GM21619 (cell line): ENCODE data around the gene CCR3.
A peak's percentile ranks its signal among the peaks of the same experiment; 100 is the strongest.

Source experiments
- ATAC-seq: cut with Tn5 transposase; IDR thresholded peaks from one replicate; pipeline ENCODE4 v1.9.1; 2021; ENCODE audit not compliant: unreplicated experiment

The CCR3 gene

GRCh38 chr3:46270474-46270873 lies 28.2 kb downstream of the CCR3 start:
- no peak for ATAC-seq

DNA sequence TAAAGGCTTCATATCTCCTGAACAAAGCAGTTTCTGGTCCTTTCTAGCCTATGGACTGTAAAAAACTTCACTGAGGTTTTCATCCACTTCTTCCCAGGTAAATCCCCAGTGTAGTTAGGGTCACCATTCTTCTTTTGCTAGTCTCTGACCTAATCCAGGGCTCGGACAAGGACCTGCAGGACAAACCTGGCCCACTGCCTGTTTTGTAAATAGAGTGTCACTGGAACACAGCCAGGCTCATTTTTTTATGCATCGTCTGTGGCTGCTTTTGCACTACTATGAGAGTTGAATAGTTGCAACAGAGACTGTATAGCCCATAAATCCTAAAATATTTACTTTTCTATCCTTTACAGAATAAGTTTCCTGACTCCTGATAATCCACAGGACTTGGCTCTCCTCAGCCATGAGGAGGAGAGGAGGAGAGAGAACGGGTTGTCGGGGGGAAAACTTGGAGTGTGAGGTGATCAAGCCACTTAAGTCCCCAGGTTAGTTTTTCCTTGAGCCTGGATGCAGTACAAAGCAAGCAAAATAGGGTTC lies 29.0 kb downstream of the CCR3 start:
- ATAC-seq = no peak

DNA sequence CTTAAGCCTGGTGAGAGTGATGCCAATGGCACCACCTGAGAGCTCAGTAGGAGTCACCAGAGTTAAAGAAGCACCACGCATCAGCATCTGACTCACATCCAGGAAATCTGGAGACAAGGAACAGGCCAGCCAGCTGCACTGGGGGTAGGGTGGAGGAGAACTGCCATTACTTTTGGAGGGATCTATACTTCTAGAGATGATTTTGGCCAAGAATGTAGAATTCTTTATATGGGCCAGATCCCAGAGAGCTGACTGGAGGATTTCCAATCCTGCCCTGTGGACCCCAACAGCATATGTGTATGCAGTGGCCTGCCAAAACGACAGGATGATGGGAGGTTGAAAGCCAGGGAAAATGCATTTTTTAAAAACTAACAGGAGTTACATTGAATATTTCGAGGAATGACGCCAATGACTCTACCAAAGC lies 29.8 kb downstream of the CCR3 start:
- ATAC-seq = no peak

- peak; percentile 70 for ATAC-seq
These were observed 34.3 kb downstream of the CCR3 start for GRCh38 chr3:46276497-46277099.

GRCh38 chr3:46277476-46277875 lies 35.2 kb downstream of the CCR3 start:
- no peak for ATAC-seq

DNA sequence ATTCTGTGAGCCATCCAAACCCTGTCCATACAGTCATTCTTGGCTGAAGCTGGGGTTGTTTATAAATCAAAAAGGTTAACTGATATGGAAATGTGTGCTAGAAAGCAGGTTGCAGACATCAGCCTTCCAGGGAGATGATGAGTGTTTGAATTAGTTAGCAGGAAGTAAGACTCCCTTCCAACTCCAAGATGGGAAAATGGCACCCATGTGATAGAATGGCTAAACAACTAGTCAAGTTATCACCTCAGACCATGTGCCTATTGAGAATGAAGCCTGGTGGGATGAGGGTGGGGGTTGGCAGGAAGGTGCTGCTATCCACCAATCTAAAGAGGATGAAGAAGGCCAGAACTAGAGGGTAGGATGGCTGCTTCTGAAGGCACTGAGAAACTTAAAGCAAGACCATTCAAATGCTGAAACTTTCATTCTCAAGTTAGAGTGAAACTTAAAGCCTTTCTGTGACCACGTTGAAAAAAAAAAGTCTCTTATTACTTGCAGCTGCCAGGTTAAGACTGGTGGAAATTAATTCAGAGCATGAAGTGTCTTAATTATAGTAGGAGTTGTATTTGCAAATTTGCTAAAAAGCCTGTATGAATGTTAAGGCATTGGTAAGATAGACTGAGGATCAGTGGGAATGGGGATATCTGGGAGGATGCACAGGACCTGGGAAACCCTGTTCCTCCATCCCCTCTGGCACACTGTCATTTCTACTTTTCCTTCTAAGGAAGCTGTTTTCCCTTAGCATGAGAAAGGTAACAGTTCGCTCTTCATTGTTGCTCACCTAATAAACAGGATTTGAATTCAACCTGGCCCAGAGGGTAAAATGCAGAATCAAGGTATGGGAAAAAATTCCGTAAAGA lies 36.8 kb downstream of the CCR3 start:
- no peak for ATAC-seq

DNA sequence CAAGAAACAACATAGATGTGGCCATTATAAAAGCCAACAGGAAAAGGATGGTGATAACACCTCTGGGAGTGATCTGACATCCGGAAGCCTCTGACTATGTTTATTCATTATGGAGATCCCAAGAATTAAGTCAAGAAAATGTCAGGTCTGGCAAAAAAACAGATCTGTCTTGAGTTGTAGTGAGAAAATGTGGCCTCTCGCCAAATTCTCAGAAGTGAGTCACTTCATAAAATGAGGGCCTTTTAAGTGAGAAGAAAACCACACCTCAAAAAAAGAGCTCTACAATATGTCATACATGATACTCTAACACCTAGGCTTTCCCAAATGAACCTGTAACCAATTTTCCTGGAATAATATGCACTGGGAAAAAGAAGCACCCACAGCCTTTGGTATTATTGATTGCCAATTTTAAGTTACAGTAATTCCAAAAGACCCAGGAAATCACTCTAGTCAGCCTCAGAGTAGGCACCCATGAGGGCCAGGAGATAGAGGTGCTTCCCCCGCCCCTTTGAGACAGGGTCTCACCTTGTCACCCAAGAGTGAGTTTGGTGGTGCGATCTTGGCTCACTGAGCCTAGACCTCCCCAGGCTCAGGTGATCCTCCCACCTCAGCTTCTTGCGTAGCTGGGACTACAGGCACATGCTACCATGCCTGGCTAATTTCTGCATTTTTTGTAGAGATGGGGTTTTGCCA lies 38.0 kb downstream of the CCR3 start:
- no peak for ATAC-seq

DNA sequence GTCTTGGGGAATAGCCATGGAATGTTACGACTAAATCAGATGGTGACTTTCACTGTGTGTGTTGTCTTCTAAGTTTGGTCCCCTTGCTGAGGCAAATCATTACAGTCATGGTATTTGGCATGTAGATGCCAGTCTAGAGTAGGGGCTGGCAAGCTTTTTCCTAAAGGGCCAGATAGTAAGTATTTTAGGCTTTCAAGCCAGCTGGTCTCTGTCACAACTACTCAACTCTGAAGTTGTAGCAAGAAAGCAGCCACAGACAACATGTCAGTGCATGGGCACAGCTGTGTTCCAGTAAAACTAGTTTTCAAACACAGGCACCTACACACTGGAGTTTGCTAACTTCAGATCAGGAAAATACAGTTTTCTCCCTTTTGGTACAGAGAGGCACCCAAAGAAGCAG lies 39.3 kb downstream of the CCR3 start:
- no peak for ATAC-seq

DNA sequence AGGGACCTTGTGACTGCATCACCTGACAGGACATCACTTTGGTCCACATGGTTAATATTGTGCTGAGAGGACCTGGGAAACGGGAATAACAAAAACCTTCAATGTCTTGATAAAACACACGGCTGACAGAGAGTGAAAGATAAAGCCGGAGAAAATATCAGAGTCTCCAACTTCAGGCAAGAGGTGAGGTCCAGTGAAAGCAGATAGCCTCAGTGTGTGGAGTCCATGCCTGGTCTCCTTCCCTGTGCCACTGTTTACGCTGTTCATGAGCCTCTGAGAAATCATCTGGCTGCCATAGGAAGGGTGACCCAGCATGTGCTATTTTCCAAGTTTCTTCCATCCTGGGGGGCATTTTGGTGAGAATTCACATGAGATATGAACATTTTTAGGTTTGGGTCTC lies 39.8 kb downstream of the CCR3 start:
- no peak for ATAC-seq

DNA sequence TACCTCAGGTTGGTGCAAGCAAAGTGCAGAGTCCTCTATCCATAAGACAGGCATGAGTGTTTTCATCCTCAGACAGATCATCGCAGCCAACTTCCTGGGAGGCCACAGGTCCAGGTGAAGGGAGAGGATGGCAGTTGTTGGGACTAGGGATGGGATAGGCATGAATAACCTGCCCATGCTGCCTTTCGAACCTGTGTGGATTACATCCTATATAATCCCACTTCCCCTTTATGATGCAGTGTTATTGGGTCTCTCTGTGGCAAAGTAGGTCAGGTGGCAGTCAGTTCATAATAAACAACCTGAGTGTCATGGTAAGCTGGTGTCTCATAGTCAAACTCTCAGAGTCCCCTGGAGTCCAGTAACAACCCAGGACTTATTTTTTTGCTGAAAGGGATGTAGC lies 40.4 kb downstream of the CCR3 start:
- ATAC-seq = no peak

DNA sequence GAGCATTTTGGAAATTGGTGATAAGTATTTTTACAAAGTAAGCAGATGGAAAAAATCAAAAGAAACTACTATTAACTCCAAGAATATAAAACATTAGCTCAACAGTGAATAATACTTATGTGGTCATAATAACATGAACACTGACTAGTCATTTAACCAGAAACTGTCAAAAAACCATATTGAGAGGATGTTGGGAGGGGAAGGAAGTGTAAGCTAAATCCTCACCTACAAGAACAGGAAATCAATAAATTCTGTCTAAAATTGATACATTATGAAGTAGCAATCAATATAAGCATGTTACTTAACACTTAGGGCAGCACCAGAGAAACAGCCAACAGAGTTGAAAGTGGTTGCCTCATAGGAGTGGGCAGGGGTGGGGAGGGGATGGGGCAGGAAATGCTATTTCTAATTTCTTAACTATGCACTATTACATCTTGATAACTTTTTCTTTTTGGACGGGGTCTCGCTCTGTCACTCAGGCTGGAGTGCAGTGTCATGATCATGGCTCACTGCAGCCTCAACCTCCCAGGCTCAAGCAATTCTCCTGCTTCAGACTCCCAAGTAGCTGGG lies 41.7 kb downstream of the CCR3 start:
- ATAC-seq = no peak

GRCh38 chr3:46284981-46285683 lies 42.9 kb downstream of the CCR3 start:
- no peak for ATAC-seq

GRCh38 chr3:46285931-46286619 lies 43.8 kb downstream of the CCR3 start:
- no peak for ATAC-seq

GRCh38 chr3:46286947-46287565 lies 44.8 kb downstream of the CCR3 start:
- ATAC-seq = no peak

DNA sequence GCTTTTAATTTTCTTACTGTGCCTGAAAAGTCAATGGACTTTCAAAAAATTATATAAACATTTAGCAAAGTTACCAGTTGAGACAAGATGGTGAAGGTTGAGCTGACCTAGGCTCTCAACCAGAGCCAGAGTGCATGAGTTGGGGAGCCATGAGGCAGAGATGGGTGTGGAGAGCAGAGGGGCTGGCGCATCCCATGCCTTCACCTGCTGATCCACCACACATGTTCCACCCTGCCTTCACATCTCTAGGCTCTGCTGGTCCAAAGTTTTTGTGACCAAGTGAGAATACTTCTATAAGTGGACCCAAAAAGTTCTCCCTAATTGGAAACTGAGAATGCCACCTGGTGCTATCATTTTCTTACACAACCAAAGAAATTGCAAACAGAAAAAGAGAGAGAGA lies 47.3 kb downstream of the CCR3 start:
- no peak for ATAC-seq

GRCh38 chr3:46289966-46290365 lies 47.7 kb downstream of the CCR3 start:
- no peak for ATAC-seq

DNA sequence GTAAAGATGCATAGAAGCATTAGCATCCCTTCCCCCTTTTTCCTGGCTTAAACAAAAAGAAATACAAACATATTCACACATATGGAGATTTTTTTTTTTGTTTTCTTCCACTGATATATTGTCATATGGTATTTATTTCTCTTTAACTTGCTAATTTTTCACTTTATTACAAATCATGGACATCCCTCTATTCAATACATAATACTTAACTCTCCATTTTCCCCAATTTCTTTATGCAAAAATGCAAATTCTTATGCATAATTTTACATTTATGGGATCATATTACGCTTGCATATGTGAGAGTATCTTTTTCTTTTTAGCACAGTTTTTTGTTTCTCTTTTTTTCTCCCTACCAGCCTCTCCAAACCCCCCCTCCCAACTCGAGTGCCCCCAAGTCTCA lies 48.8 kb downstream of the CCR3 start:
- no peak for ATAC-seq

- no peak for ATAC-seq
These were observed 50.9 kb downstream of the CCR3 start for GRCh38 chr3:46293035-46293724.
